Measurements from ENCODE around the gene GKN2.
"Not testable (repeated sequence)": the region's sequence is repeated elsewhere in the genome, so short reads cannot be mapped to it uniquely, and the experiment has no call there.

The GKN2 gene

GRCh38 chr2:68907232-68907919 is 45.3 kb downstream of the GKN2 start:
- in situ Hi-C loops (cut with MboI; ENCODE audit: low pct_unique_long_range_greater_than_20kb, low sequenced_read_pairs) = loop anchor here (10.0 to 25.0 kb wide), 2 partner anchors 53 to 170 kb away; partner anchors contain the start of gene ARHGAP25

GRCh38 chr2:68906716-68907115 is 46.0 kb downstream of the GKN2 start:
- in situ Hi-C loops (cut with MboI; ENCODE audit: low pct_unique_long_range_greater_than_20kb, low sequenced_read_pairs) = loop anchor here (10.0 to 25.0 kb wide), 2 partner anchors 52 to 169 kb away; partner anchors contain the start of gene ARHGAP25
- no peak for DNase-seq

More at GRCh38 chr2:68907232-68907919, 45.3 kb downstream of the GKN2 start:
- no peak for DNase-seq

- in situ Hi-C loops (cut with MboI; ENCODE audit: low pct_unique_long_range_greater_than_20kb, low sequenced_read_pairs) = loop anchor here (10.0 to 25.0 kb wide), 2 partner anchors 50 to 168 kb away; partner anchors contain the start of gene ARHGAP25
- DNase-seq = no peak
Measured at GRCh38 chr2:68905116-68905515, 47.6 kb downstream of the GKN2 start.

- in situ Hi-C loops (cut with MboI; ENCODE audit: low pct_unique_long_range_greater_than_20kb, low sequenced_read_pairs) = loop anchor here (10.0 to 25.0 kb wide), 2 partner anchors 47 to 164 kb away; partner anchors contain the start of gene ARHGAP25
- no peak for DNase-seq
Measured at GRCh38 chr2:68901561-68901960, 51.1 kb downstream of the GKN2 start.

- in situ Hi-C loops (cut with MboI; ENCODE audit: low pct_unique_long_range_greater_than_20kb, low sequenced_read_pairs) = loop anchor here (10.0 to 25.0 kb wide), 2 partner anchors 46 to 164 kb away; partner anchors contain the start of gene ARHGAP25
- DNase-seq = no peak
Measured at GRCh38 chr2:68901199-68901514, 51.5 kb downstream of the GKN2 start.

GRCh38 chr2:68900496-68901198 is 52.0 kb downstream of the GKN2 start:
- no peak for DNase-seq
- in situ Hi-C loops (cut with MboI; ENCODE audit: low pct_unique_long_range_greater_than_20kb, low sequenced_read_pairs) = loop anchor here (10.0 to 25.0 kb wide), 2 partner anchors 46 to 163 kb away; partner anchors contain the start of gene ARHGAP25

- in situ Hi-C loops (cut with MboI; ENCODE audit: low pct_unique_long_range_greater_than_20kb, low sequenced_read_pairs); DNase-seq: not testable (repeated sequence)
Measured at GRCh38 chr2:68895981-68896380, 56.7 kb downstream of the GKN2 start.

All from KBM-7 (cell line).